ENCODE data around the gene IL18R1. TPM values are rescaled to one million over a fixed set of nuclear protein-coding genes. Genes with fewer than 3 reads are reported as not detected.

Gene IL18R1
- total RNA-seq, 1 experiment from 2014 or later, result 0.08 TPM

DNA sequence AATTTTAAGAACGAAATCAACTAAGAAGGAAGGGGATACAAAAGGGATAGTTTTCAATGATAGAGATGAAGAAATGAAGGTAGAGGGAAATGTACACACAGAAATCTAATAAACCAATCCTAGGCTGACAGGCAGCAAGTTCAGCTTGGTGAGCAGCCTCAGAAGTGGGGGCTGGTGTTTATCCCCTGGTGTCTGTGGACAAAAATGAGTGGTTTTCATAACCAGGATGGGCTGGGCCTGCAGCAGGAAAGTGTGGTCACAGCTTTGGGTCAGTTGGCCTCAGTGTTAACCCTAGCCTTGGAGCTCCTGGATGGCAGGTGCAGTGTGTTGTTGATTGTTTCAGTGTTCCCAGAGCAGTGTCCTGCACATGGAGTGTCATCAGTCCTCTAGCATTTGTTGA is 14.3 kb downstream of the IL18R1 start:
- intact Hi-C loops (cut with micrococcal nuclease; ENCODE audit: unreplicated experiment), result no loop called here
- H3K9me3 ChIP-seq (ENCODE audit: control insufficient read depth, insufficient read depth, low read depth, low read length), result 0 out of 2 replicates have a peak, but pooled peaks cover 5% of the 10 kb centered on the region
- no peak overlapping the region for H3K4me3 ChIP-seq (ENCODE audit: low read depth in 2 of 2, low read length in 2 of 2)
- no peak for ATAC-seq
- in situ Hi-C loops (cut with HindIII; ENCODE audit: low pct_unique_long_range_greater_than_20kb, low sequenced_read_pairs), result no loop called here
- no TSS peak for BruUV-seq (replicated peaks)
- no peaks in the 10 kb centered on the region for H3K4me1 ChIP-seq (ENCODE audit: control insufficient read depth, insufficient read depth, low read length)
- H3K36me3 ChIP-seq (ENCODE audit: control insufficient read depth, insufficient read depth, low read length), result no peaks in the 10 kb centered on the region; the same call in 1 of the 2 replicates
- TF ChIP-seq, protein P1, sequence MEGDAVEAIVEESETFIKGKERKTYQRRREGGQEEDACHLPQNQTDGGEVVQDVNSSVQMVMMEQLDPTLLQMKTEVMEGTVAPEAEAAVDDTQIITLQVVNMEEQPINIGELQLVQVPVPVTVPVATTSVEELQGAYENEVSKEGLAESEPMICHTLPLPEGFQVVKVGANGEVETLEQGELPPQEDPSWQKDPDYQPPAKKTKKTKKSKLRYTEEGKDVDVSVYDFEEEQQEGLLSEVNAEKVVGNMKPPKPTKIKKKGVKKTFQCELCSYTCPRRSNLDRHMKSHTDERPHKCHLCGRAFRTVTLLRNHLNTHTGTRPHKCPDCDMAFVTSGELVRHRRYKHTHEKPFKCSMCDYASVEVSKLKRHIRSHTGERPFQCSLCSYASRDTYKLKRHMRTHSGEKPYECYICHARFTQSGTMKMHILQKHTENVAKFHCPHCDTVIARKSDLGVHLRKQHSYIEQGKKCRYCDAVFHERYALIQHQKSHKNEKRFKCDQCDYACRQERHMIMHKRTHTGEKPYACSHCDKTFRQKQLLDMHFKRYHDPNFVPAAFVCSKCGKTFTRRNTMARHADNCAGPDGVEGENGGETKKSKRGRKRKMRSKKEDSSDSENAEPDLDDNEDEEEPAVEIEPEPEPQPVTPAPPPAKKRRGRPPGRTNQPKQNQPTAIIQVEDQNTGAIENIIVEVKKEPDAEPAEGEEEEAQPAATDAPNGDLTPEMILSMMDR (IDR thresholded peaks at IDR 0.05), result no peak
- no peak for TF ChIP-seq TCF7L2 (IDR thresholded peaks at IDR 0.05; ENCODE audit: low read depth, low read length)
- DNase-seq (ENCODE audit: low read depth, low spot score), result no peak
- POLR2A ChIA-PET, result no interaction called here
- CTCF ChIA-PET, result no interaction called here
- no peak overlapping the region for H3K27ac ChIP-seq (ENCODE audit: low read length)
- H3K27me3 ChIP-seq (ENCODE audit: control insufficient read depth, insufficient read depth, low read length), result no peaks in the 10 kb centered on the region

- Histone ChIP-seq H3K27ac (ENCODE audit: low read length) (no peak overlapping the region), H3K36me3 (ENCODE audit: control insufficient read depth, insufficient read depth, low read length) (no peaks in the 10 kb centered on the region; the same call in 1 of the 2 replicates), H3K9me3 (ENCODE audit: control insufficient read depth, insufficient read depth, low read depth, low read length) (no peaks in the 10 kb centered on the region), H3K27me3 (ENCODE audit: control insufficient read depth, insufficient read depth, low read length) (no peaks in the 10 kb centered on the region; the same call in 1 of the 2 replicates), H3K4me3 (ENCODE audit: low read depth in 2 of 2, low read length in 2 of 2) (no peak overlapping the region), H3K4me1 (ENCODE audit: control insufficient read depth, insufficient read depth, low read length) (no peaks in the 10 kb centered on the region)
- no TSS peak for BruUV-seq (replicated peaks)
- intact Hi-C loops (cut with micrococcal nuclease; ENCODE audit: unreplicated experiment), result no loop called here
- no peak for TF ChIP-seq REST (IDR thresholded peaks at IDR 0.05; ENCODE audit: insufficient read depth in 1 of 2, low read depth in 2 of 2, low read length in 1 of 2)
- TF ChIP-seq TCF7L2 (IDR thresholded peaks at IDR 0.05; ENCODE audit: low read depth, low read length), result no peak
- TF ChIP-seq POLR2AphosphoS5 (IDR thresholded peaks at IDR 0.05; ENCODE audit: low read depth, low read length), result no peak
- TF ChIP-seq, protein P1 (IDR thresholded peaks at IDR 0.05), result no peak
- TF ChIP-seq SIN3A (IDR thresholded peaks at IDR 0.05; ENCODE audit: borderline replicate concordance, insufficient read depth, low read depth, low read length), result no peak
- no peak for ATAC-seq
- no peak for DNase-seq (ENCODE audit: low read depth, low spot score)
- CTCF ChIA-PET, result no interaction called here
- POLR2A ChIA-PET, result no interaction called here
- in situ Hi-C loops (cut with HindIII; ENCODE audit: low pct_unique_long_range_greater_than_20kb, low sequenced_read_pairs), result no loop called here
Measured at GRCh38 chr2:102376052-102376591, 20.5 kb downstream of the IL18R1 start.
